ENCODE measurements around the gene LRRN3.

The LRRN3 gene

DNA sequence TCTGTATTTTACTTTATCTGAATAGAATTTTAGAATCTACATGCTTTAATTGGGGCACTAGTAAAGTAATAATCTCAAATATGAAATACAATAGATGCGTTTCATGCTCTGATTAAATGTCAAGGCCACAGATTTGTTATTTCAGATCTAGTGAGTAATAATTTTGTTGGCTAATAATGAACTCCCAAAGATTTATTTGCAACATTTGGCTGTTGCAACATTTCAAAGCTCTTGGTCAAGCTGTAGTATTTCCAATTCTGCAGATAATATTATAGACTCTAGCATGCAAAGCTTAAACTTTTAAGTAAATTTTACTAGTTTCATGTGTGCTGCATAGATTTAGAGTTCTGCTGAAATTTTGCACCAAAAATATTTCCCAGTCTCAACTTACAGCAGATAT lies 16.7 kb downstream of the LRRN3 start:
- no peak for DNase-seq

DNA sequence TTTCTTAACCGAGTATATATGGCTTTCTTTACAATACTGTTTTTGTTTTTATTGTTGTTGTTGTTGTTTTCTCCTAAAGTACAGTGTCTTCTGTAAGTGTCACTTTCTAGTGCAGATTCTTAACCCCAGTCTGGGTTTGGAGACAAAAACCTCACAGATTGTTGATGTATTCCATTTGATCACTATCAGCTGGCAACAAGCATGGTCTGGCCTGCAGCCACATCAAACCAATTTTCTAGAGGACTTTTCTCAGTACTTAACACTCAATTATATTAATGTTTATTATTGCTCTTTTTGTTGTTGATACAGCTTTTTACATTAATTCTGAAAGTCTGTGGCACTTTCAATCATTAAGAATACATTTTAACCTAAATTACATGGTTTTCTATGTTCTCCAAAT lies 17.1 kb downstream of the LRRN3 start:
- no peak for DNase-seq

DNA sequence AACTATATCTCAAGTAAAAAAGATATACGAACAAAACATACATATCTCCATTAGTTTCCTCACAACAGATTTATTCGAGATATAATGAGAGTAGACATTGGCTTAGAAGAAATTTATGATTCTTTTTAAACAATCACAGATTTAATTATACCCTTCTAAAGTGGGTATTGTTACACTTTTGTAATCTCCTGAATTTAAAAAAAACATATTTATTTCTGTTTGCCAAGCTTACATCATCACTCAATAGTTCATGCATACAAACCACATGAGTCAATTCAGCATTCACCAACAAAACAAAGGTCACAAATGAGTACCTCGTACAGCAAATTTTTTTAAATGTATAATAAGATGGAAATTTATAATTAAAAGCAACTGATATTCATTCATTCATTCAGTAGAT lies 17.6 kb downstream of the LRRN3 start:
- no peak for DNase-seq

DNA sequence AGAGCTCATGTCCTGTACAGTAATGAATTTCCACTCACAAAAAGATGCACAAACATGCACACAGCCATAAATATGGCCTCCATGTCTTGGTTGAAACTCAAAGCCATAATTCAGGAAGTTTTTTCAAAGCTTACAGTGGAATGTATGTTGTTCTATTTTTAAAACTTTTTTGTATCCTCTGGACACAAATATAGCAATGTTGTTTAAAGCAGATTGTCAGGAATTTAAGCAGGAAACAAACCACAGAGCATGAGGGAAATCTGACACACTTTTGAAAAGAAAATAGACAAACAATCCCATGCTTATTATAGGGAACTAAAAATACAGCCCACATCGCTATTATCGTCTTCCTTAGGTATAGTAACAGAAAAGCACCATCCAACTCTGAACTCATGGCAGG lies 21.5 kb downstream of the LRRN3 start:
- no peak for DNase-seq

DNA sequence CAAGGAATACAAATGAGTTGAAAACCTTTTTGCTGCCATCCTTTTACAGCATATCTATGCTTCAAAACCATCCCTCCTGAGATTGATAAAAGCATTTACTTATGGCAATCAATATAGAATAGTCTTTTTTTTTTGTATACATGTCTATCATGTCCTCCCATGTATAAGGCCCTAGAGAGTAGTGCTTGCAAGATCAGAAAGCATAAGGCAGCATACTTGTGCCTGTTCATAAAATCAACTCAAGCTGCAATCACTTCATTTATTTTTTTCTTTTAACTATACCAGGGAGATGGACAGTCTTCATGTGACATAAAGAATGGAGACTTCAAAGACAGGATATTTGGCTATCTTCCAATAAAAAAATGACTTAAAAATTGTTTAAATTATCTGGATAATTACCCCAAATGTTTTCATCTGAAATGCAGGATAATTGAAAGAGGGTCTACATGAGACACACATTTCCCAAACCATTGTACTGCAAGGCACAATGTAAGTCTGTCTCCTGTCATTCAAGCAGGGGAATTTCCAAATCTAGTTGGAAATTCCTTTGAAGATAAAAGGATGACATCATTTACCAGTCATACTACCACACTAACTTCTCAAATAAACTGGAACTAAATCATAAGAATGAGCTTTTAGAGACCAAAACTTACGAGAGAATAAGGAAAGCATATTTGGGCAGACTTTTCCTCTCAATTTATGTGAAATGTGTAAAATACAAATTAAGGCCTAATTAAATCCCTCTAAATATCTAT lies 22.5 kb downstream of the LRRN3 start:
- DNase-seq, result no peak

DNA sequence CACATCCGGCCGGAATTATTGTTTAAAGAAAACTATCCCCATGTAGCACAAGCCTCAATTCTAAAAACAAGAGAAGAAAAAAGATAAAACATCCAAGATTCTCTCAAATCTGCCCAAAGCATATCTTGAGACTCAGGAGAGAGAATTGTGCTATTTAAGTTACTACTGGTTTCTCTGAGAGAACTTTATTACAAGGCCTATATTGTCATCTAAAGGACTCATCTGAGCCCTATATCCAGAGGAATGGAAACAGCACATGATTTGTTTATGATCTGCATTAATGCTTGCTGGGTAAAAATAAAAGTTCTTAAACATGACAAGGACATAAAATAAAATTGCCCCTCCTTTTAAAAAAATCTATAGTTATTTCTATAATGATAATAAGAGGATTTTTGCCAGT lies 25.0 kb downstream of the LRRN3 start:
- no peak for DNase-seq

DNA sequence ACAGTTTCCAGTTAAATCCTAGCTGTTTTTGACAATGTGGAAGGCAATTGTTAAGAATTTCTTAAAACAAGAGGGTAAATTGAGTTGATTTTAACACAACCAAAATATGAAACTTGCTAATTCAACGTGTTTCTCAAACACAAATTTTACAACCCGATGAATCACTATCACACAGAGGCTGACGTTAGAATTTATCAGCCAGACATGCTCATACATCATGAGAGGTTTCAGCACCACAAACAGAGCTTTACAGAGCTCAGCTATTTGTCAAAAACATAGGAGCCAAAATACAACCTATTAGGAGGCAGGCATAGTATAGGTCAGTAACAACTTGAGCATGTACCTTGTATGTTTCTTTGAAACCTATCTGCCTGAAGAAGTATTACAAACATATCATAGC lies 36.1 kb downstream of the LRRN3 start:
- DNase-seq, result no peak

DNA sequence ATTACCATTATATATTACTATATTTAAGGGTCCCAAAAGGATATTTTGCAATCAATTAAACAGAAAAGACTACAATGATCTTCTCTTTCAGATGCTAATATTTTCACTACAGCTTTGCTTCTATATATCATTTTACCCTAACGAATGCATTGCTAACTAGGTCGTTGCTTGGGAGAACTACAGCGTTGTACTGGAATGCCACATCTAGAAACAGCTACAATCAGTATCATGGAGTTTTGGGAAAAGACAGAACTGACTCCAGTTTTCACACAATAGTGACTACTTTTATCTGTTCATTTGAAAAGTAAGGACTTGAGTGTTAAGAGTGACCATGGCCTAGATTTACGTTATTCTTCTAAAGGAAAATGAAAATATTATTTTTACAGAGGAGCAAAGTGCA lies 38.5 kb downstream of the LRRN3 start:
- DNase-seq, result no peak

DNA sequence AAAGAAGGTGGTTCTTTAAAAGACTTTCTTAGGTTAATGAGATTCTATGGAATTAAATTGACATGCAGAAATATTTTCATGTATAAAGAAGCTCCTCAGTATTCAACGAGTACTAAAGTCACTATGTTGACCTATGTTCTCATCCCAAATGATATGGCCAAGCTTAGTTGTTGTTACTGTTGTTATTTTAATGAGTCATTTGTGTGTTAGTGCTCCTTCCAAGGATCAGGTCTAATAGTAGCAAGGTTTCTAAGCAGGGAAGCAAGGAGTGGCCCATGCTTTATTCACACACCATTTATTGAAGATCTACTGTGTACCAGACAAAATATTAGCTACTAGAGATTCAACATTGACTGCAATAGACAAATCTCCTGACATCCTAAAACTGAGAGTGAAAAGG lies 41.9 kb downstream of the LRRN3 start:
- no peak for DNase-seq

DNA sequence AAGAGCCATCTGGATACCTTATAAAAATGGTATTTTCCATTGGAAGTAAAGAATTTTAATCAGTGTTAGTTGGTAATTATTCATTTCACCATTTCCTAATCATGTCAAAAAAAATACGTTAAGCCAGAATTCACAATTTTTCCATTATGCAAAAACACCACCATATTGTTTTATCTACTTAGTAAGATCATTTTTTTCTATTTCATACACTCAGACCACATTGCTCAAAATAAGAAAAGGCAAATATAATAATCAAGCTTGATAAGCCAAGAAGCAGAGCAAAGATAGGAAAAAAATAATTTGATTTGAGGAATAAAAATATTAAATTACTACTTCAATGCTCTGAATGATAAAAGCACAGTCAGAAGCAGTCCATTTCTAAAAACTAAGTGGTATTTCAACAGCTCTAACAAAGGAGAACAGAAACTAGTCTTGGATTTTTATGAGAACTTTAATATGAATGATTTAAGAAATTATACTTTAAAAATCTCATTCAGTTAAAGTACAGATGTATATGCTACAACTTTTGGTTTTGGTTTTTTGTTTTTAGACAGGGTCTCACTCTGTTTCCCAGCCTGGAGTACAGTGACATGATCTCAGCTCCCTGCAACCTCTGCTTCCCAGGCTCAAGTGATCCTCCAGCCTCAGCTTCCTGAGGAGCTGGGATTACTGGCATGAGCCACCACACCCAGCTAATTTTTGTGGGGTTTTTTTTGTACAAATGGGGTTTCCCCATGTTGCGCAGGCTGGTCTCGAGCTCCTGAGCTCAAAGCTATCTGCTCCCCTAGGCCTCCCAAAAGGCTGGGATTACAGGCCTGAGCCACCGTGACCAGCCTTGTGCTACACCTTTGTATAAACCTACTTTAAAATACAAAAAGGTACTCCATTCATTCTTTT lies 46.6 kb downstream of the LRRN3 start:
- no peak for DNase-seq

DNA sequence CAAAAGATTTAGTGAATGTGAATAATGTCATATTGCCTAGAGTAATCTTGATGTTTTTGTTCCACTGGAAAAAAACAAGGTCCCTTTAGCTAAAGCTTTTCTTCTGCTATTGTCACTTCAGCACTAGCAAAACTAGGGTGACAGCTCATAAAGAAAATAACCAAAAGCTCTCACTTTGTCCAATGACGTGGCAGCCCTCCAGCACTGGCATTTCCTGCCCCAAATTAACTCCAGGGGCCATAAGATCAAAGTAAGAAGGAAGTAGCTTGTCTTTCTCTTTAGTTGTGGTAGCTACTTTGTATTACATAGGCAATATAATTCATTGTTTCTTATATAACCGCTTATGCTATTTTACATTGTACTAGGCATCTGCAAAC lies 47.3 kb downstream of the LRRN3 start:
- DNase-seq, result no peak

DNA sequence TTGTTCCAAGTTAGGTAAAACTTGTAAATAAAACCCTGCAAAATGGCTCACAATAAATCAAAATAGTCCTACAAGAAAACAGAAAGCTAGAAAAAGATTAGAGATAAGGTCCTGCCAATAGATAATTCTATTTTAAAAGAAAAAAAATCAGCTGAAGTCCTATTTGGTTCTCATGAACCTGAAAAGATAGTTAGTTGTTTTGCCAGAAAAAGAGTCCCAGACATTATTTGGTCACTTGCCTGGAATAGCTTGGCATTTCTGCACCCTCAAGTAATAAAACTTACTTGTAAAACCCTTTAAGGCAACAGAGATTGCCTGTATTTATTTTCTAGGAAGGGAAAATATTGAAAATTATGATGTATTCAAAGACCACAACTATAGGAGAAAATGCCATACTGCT lies 47.7 kb downstream of the LRRN3 start:
- DNase-seq, result no peak

DNA sequence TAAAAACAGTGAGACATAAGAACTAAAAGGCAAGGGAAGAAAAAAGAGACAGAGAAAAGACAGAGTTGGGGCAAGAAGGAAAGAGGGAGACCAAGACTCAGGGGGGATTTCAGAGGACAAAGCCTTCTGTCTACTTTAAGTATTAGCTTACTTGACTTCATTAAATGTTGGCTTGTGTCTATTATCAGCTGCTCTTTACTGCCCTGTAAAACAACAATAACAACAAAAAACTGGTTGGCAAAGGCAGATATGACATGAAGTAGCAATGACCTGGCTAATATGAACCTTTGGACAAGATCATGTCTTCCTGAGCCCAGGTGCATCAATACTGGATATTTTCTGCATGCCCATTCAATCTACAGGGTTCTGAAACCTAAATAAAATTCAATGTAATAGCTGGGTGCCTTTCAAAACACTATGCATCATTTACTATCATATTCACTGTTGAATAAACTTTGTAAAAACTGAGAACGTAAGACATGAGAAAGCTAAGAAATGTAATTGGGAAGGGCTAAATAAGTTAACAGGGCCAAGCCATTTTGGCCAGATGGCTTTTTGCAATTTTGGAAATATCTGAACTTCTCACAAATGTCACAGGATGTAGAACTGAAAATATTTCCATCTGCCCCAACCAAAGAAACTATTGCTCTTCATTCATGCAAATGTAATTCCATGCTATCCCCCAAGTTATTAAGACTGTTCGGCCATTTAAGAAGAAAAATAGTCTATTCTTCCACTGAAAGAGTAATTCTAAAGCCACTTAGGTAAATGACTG lies 49.4 kb downstream of the LRRN3 start:
- DNase-seq, result no peak

DNA sequence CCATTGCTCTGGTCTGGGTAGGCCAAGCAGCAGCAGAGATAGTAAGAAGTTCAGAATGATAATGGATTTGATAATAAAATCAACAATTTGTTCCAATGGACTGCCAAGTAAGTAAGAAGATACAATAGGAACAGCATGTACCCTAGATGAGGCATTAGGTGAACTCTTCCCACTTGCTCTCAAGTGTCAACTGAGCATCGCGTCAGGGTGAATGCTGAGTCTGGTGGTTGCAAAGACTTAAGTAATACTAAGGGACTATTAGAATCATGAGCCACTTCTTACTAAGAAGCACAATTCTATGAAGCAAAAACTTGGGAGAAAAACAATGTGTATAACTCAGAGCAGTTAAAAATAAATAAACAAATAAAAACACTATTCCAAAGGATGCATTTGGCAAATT lies 54.5 kb downstream of the LRRN3 start:
- no peak for DNase-seq

DNA sequence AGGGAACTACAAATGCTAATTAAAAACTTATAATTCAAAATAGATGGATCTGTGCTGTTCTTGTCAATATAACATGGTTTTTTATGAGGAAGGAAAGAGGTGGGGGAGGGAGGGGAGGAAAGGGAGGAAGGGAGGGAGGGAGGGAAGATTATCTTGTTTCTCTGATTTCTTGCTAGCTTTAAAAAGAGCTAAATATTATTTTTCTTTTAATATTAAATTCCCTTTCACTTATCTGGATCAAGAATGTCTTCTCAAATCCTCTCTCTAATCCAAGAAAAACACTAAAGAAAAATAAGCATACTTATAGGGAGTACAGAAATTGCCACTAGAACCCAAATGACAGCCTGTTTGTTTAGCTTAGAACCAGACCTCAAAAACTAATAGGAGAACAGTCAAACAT lies 55.2 kb downstream of the LRRN3 start:
- no peak for DNase-seq

DNA sequence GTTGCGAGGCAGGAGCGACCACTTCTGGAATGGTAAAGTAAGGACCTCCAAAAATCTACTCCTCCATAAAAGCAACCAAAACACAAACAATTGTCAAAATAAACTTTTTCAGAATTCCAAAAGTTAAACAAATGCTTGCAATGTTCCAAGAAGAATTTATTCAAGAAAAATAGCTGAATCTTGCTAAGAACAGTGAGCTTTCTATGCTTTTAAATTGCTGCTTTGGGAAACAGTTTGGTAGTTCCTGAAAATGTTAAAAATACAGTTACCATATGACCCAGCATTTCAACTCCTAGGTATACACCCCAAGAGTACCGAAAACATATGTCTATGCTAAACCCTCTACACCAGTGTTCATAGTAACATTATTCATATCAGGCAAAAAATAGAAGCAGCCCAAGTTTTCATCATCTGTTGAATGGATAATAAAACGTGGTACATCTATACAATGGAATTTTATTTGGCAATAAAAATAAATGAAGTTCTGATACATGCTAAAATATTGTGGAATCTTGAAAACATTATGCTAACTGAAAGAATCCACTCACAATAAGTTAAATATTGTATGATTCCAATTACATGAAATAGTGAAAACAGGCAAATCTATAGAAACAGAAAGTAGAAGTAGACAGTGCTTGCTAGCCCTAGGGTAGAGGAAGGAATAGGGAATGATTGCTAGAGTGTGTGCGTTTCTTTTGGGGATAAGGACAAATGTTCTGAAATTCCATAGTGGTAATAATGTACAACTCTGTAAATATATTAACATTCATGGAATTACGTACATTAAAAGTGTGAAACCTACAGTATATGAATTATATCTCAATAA lies 57.0 kb downstream of the LRRN3 start:
- no peak for DNase-seq

DNA sequence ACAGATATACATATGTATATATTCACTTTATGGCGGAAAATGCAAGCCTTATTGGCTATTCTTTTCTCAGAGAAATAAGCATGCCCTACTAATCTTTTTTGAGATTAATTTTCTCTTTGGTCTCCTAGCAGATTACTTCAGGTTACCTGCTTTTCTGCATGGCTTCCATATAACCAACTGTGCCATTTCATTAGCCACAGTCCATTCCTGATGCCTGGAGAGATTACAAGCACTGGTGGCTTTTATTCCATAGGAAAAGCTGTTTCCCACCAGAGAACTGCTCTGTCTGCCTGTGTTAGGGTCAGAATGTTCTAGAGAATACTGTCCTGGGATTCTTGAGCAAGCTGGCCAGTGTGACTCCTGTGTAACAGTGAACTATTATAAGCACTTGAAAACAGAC lies 59.8 kb downstream of the LRRN3 start:
- DNase-seq, result no peak

DNA sequence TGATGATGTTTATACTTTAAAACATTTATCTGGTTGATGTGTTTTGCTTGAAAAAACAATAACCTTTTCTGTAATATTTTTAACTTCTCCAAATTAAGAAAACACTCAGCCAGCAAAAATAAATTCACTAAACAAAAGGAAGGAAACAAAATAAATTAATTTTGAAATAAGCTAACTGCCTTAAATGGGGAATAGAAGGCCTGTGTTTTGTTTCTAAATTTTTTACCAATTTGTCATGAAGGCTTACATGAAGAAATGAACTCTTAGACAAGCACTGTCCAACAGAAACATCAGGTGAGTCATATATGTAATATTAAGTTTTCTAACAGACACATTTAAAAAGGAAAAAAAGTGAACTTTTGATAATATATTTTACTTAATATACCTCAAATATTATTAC lies 68.5 kb downstream of the LRRN3 start:
- DNase-seq, result no peak

DNA sequence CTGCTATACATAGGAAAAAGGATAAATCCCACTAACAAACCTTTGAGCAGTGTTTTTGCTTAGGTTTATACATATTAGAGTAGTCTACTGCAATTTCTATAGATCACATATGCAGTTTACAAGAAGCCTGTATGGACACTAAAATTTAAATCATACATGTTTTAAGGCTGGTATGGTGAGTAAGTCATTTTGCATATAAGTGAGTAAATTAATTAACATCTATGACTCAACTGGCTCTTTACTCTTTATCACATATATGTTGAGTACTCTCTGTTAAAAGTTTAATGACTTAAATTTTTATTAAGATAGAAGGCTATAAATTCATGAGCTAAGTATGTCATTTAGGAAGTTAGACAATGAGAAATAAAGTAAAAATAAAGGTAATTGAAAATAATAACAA lies 69.4 kb downstream of the LRRN3 start:
- DNase-seq, result no peak

DNA sequence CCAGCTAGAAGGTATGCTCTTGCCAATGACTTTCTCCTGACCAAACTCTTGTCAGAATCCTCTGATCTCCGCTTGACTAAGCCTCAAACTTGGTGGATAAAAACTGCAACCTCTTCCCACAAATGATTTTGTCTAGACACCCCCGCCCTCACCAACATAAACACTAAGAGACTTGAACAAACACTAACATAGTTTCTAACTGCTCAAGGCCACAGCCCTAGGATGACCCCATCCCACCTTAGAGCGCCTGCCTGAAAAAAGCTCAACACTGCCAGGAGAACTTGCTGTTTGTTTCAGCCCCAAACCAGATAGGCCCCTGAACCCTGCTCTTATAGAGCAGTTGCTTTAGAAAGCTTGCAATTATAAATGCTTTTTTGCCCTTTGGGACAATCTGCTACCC lies 71.8 kb downstream of the LRRN3 start:
- DNase-seq, result no peak

DNA sequence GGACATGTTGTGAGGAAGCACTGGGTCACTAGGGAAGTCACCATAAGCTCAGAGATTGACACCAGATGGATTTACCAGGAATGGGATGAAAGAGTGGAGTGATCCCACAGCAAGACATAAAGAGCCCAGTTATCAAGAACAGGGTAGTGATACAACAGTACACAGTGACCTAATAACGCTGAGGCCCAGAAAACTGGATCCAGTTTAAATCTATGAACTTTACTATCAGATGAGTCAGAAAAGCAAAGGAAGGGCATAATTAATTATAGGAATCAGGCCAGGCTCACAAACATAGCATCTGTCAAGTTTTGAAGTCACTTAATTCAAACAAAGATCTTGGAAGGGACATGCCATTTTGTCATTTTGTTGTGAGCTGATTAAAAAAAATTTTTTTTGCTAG lies 73.5 kb downstream of the LRRN3 start:
- no peak for DNase-seq

DNA sequence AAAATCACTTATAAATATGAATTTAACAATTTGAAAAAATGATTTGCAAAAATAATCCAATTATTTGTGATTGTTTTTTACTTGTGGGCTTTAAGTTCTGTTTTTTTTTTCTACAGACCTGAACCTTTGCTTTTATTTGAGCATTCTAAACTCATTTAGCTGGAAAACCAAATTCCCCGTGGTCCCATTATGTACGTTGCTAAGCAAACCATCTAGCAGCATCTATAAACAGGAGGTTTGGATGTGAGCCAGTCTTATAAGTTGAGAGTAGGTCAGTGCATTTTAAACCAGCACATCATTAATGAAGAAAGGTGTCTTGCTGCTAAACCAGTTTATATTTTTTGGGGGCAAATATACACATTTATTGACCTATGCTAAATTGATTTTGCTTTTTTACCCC lies 77.3 kb downstream of the LRRN3 start:
- DNase-seq, result peak; percentile 21 to 56
